Endothelial cell of umbilical vein (primary cell): ENCODE results near the gene JPH2. TPM values are rescaled to one million over a fixed set of nuclear protein-coding genes. Genes with fewer than 3 reads are reported as not detected.

Experiments
- BruUV-seq: library from RNA; stranded (reverse); fragments of 400-500 nt; replicated peaks from 2 replicates; lab custom pipeline; 2021; lab: Mats Ljungman, UMichigan
- CTCF ChIA-PET: fragments of 300-600, 350-600 bp; sonication (Branson Sonifier 250); formaldehyde crosslinking; loops from one replicate; lab custom pipeline; 2021; ENCODE audit warnings: antibody characterized with exemption, inconsistent platforms; lab: Charles Lee
- POLR2A ChIA-PET: fragments of 300-600, 350-600 bp; sonication (Branson Sonifier 250); formaldehyde crosslinking; loops from one replicate; lab custom pipeline; 2021; ENCODE audit warnings: antibody characterized with exemption, inconsistent platforms; lab: Charles Lee
- DNase-seq: peaks from one replicate; pipeline ENCODE4 v3.0.0-alpha.2; 2011; ENCODE audit warnings: low read depth, low spot score
- FAIRE-seq: peaks from 2 replicates; lab custom pipeline; 2011; peaks lifted over from hg19 to GRCh38; lab: Jason Lieb, UNC
- H2AFZ ChIP-seq: 2 replicates; pipeline ENCODE4 v1.6.0; 2012; ENCODE audit warnings: low read depth, low read length, control low read depth, inconsistent platforms
- H3K27ac ChIP-seq: 2 replicates; pipeline ENCODE4 v1.5.1; 2011; ENCODE audit warnings: low read depth, mild to moderate bottlenecking, control low read depth, low read length, moderate library complexity; ENCODE audit not compliant: insufficient read depth
- H3K27me3 ChIP-seq, 2 experiments: 2 replicates each; pipeline versions ENCODE4 v1.6.0 to v1.6.1; 2011; ENCODE audit warnings: low read length in 2 of 2, mixed read lengths in 1 of 2; ENCODE audit not compliant: control insufficient read depth in 2 of 2, insufficient read depth in 2 of 2
- H3K36me3 ChIP-seq, 2 experiments: 2 replicates in 1 of 2; 3 replicates in 1 of 2; pipeline ENCODE4 v1.5.1; 2011; ENCODE audit warnings: low read length in 2 of 2, mild to moderate bottlenecking in 1 of 2, moderate library complexity in 1 of 2; ENCODE audit not compliant: control insufficient read depth in 2 of 2, insufficient read depth in 2 of 2; ENCODE audit errors: extremely low read depth in 1 of 2
- H3K4me1 ChIP-seq: 3 replicates; pipeline ENCODE4 v1.5.1; 2011; ENCODE audit warnings: mild to moderate bottlenecking, low read length; ENCODE audit not compliant: control insufficient read depth, insufficient read depth; ENCODE audit errors: extremely low read depth
- H3K4me2 ChIP-seq: 2 replicates; pipeline ENCODE4 v1.6.1; 2011; ENCODE audit warnings: low read length, control low read depth, mixed read lengths; ENCODE audit not compliant: insufficient read depth
- H3K4me3 ChIP-seq, 3 experiments: fragments of 200-600 bp in 1 of 3; sonication (generic), shearing (Covaris generic) in 1 of 3; replicated peaks in 1 of 3; 2 replicates each; pipeline ENCODE4 v1.5.1; 2011 to 2016; ENCODE audit warnings: control low read depth in 3 of 3, low read length in 3 of 3, mild to moderate bottlenecking in 2 of 3, inconsistent platforms in 1 of 3, low read depth in 1 of 3, moderate library complexity in 1 of 3; ENCODE audit not compliant: insufficient read depth in 1 of 3
- H3K79me2 ChIP-seq: 2 replicates; pipeline ENCODE4 v1.6.0; 2012; ENCODE audit warnings: low read length, inconsistent platforms; ENCODE audit not compliant: control insufficient read depth, insufficient read depth
- H3K9ac ChIP-seq: replicated peaks from 2 replicates; pipeline ENCODE3; 2011; ENCODE audit warnings: low read length, control low read depth; ENCODE audit not compliant: insufficient read depth; ENCODE audit errors: extremely low read depth
- H3K9me1 ChIP-seq: replicated peaks from 3 replicates; pipeline ENCODE4 v1.6.0; 2011; ENCODE audit warnings: mild to moderate bottlenecking, low read length; ENCODE audit not compliant: control insufficient read depth, insufficient read depth; ENCODE audit errors: extremely low read depth
- H3K9me3 ChIP-seq: replicated peaks from 2 replicates; pipeline ENCODE4 v1.5.1; 2012; ENCODE audit warnings: low read length, inconsistent platforms; ENCODE audit not compliant: control insufficient read depth, insufficient read depth
- H4K20me1 ChIP-seq: replicated peaks from 2 replicates; pipeline ENCODE3; 2011; ENCODE audit warnings: mild to moderate bottlenecking, low read length; ENCODE audit not compliant: control insufficient read depth, insufficient read depth; ENCODE audit errors: extremely low read depth
- EZH2 ChIP-seq: IDR thresholded peaks from 2 replicates; pipeline ENCODE4 v1.6.1; 2012; ENCODE audit warnings: borderline replicate concordance, low read depth, mild to moderate bottlenecking, moderate library complexity, low read length, inconsistent platforms; ENCODE audit not compliant: severe bottlenecking
- FOS ChIP-seq: IDR thresholded peaks from 2 replicates; pipeline ENCODE4 v1.6.1; 2011; ENCODE audit warnings: mild to moderate bottlenecking, low read length, moderate library complexity, borderline replicate concordance; ENCODE audit not compliant: insufficient read depth
- JUN ChIP-seq: IDR thresholded peaks from 2 replicates; pipeline ENCODE4 v1.6.1; 2011; ENCODE audit warnings: borderline replicate concordance, low read depth; ENCODE audit not compliant: insufficient read length, insufficient read depth
- MYC ChIP-seq: IDR thresholded peaks from one replicate; pipeline ENCODE4 v1.6.1; 2011; ENCODE audit warnings: mild to moderate bottlenecking, low read depth, low read length
- POLR2A ChIP-seq: IDR thresholded peaks from 2 replicates; pipeline ENCODE4 v1.6.1; 2012; ENCODE audit warnings: low read depth, mild to moderate bottlenecking, control low read depth, low read length
- POLR2AphosphoS5 ChIP-seq: IDR thresholded peaks from 2 replicates; pipeline ENCODE4 v1.6.1; 2012; ENCODE audit warnings: low read depth, mild to moderate bottlenecking, control low read depth, low read length, moderate library complexity; ENCODE audit not compliant: insufficient read depth
- dilution Hi-C: fragments of 300-500 bp; cut with MboI; formaldehyde crosslinking; loops from one replicate; pipeline ENCODE4 v1.15.0; 2019; ENCODE audit warnings: low sequenced_read_pairs; ENCODE audit not compliant: extremely low pct_ligation_motif_present
- intact Hi-C: fragments of 100-400 bp; cut with micrococcal nuclease; formaldehyde crosslinking; loops from one replicate; pipeline ENCODE4 v1.10.0; 2022
- polyA plus RNA-seq, 4 experiments: library from polyadenylated mRNA; depleted of rRNA in 3 of 4; stranded (reverse) in 3 of 4; unstranded in 1 of 4; fragments of >200 nt; gene quantifications; 2 replicates each; pipeline versions ENCODE4 v1.2.1 to v1.2.3, GENCODE V29; 2011 to 2012; ENCODE audit warnings: missing spikeins in 1 of 4
- total RNA-seq: library from RNA; stranded (reverse); gene quantifications from 2 replicates; pipeline ENCODE4 v1.2.3, GENCODE V29; 2021
- TF ChIP-seq, protein P1 (sequence below), 2 donors: IDR thresholded peaks; 1 replicate in 1 of 2; 2 replicates in 1 of 2; pipeline ENCODE4 v1.5.1; 2011; ENCODE audit warnings: low read length in 2 of 2, mild to moderate bottlenecking in 2 of 2, moderate library complexity in 2 of 2, control low read depth in 1 of 2, inconsistent platforms in 1 of 2, low read depth in 1 of 2; ENCODE audit not compliant: insufficient read depth in 1 of 2; ENCODE audit errors: extremely low read depth in 1 of 2
- TF ChIP-seq, protein P2 (sequence below): IDR thresholded peaks from 2 replicates; pipeline ENCODE4 v1.6.1; 2011; ENCODE audit not compliant: insufficient read depth, insufficient read length

Gene JPH2
- total and polyA plus RNA-seq, 2 donors (not counting 3 experiments of a cell fraction or from before 2014, with no cell fraction given): not detected

DNA sequence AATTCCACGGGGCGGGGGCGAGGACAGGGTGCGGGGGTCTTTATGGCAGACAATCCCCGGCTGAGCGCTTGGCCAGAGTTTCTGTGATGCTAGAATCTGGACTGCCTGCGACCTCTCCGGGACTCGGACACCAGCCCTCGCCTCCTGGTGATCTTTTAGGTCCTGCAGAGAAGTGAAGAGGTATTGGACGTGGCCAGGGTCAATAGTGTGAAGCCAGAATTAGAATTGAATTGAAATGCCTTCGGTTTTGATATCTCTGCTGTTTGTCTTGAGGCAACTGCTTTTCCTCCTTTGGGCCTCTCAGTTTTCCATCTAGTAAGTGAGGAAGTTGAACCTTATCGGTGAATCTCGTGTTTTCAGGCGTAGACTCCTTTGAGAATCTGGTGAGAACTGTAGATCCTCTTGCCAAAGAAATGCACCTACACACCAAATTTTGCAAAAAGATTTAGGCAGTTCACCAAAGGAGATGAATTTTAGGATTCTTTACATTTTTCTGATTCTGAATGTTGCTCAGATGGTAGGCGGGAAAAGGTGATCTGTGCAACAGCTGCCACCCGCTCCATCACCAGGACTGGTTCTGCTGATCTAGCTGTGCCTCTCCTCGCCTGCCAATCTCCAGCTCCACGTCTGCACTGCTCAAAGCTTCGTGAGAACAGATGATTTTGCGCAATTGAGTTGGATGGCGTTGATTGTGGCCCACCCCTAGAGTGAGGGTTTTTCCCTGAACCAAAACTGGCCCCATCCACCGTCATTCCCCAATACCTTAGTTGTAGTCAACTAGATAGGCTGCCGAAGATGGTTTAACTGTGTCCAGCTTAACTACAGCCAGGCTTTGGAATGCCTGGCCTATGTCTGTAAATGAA is 24.4 kb upstream of the JPH2 start:
- CTCF ChIA-PET: interaction anchor here (9.7 kb wide), 1 partner anchor 100 kb away, joined by 199 read pairs; the partner anchor contains the start of gene FITM2
- no peak for DNase-seq
- FAIRE-seq: no peak
- intact Hi-C loops: loop anchor here (2.0 to 10.0 kb wide), 3 partner anchors 257 to 481 kb away; partner anchors contain the start of gene SERINC3
- no peaks in the 10 kb centered on the region for H3K9me1 ChIP-seq
- H3K36me3 ChIP-seq: peaks cover under 1% of the 10 kb centered on the region in 2 experiments
- H3K27ac ChIP-seq: peak overlapping the region; percentile 83
- H3K79me2 ChIP-seq: peaks cover 37% of the 10 kb centered on the region
- no peaks in the 10 kb centered on the region for H3K27me3 ChIP-seq
- peaks cover 4% of the 10 kb centered on the region for H4K20me1 ChIP-seq
- BruUV-seq: TSS peak; percentile 88
- peak overlapping the region; percentile 90 for H3K9ac ChIP-seq
- no peaks in the 10 kb centered on the region for H3K9me3 ChIP-seq
- TF ChIP-seq MYC: no peak
- POLR2A ChIA-PET: no interaction called here
- dilution Hi-C loops: no loop called here
- peak overlapping the region; percentile 80 for H2AFZ ChIP-seq
- peaks cover 27% of the 10 kb centered on the region for H3K4me1 ChIP-seq
- H3K4me3 ChIP-seq: peak overlapping the region; percentile 61 to 81 (median 79)
- H3K4me2 ChIP-seq: peak overlapping the region; percentile 82

DNA sequence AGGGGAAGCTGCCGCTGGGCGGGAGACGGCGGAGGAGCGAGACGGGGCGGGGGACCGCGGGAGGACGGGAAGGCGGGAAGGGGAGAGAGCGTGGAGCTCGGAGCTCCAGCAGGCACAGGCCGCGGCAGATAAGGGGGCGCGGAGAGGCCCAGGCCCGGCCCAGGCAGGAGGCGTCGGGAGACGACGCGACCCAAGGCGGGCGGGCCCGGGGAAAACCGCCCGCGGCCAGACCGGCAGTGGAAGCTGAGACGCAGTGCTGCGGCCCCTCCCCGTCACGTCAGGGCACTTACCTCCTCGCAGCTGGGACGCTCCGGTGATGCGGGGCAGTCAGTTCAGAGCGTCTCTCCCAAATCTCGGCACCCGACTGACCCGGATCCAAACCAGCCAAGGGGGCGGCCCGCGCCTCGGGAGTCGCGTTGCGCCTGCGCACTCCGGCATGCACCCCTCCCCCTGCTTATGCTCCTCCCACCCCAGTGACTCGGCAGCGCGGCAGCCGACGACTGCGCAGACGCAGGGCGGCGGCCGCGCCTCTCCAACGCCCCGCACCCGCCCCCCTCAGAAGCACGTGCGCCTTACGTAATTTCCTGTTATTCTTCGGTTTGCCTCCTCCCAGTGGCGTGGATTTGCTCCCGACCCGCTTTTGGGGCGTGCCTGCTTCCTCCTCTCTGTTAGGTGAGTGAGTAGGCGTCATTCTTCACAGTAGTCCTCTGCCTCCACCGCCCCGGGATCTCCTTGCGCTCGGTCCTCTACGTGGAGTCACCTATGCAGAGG is 23.6 kb upstream of the JPH2 start, which contains the start of gene OSER1:
Gene OSER1 (minus strand): TSS at position 366 of the 771 bp plus-strand sequence. CDS start 3,814 bp downstream, outside the sequence.
- H3K9me3 ChIP-seq: no peaks in the 10 kb centered on the region
- BruUV-seq: no TSS peak
- DNase-seq: peak; percentile 98
- peaks cover 0 to 4% of the 10 kb centered on the region in 2 experiments for H3K36me3 ChIP-seq
- peak within 1 kb of the TSS; percentile 61 to 84 (median 79) for H3K4me3 ChIP-seq
- H3K9me1 ChIP-seq: no peaks in the 10 kb centered on the region
- H3K27ac ChIP-seq: peak within 1 kb of the TSS; percentile 87
- dilution Hi-C loops: no loop called here
- H2AFZ ChIP-seq: peak within 1 kb of the TSS; percentile 80
- POLR2A ChIA-PET: interaction anchor here (0.6 kb wide), 1 partner anchor 752 kb away, joined by 3 read pairs; no protein-coding TSS in a partner anchor
- peaks cover 4% of the 10 kb centered on the region for H4K20me1 ChIP-seq
- intact Hi-C loops: loop anchor here (2.0 to 10.0 kb wide), 3 partner anchors 256 to 482 kb away; partner anchors contain the start of gene SERINC3
- H3K4me2 ChIP-seq: peak within 1 kb of the TSS; percentile 82
- peak; percentile 94 for FAIRE-seq
- peaks cover 27% of the 10 kb centered on the region for H3K4me1 ChIP-seq
- CTCF ChIA-PET: interaction anchor here (1.2 to 1.4 kb wide), 3 partner anchors 20 to 100 kb away, joined by 3 to 7 read pairs (median 4); partner anchors contain the start of gene FITM2
- peaks cover 42% of the 10 kb centered on the region for H3K79me2 ChIP-seq
- H3K27me3 ChIP-seq: no peaks in the 10 kb centered on the region
- peak within 1 kb of the TSS; percentile 95 for H3K9ac ChIP-seq
- TF ChIP-seq MYC: no peak
- TF ChIP-seq EZH2: no peak
- TF ChIP-seq POLR2A: peak; percentile 88
- peak; percentile 51 for TF ChIP-seq JUN
- no peak for TF ChIP-seq FOS
- TF ChIP-seq, protein P1, sequence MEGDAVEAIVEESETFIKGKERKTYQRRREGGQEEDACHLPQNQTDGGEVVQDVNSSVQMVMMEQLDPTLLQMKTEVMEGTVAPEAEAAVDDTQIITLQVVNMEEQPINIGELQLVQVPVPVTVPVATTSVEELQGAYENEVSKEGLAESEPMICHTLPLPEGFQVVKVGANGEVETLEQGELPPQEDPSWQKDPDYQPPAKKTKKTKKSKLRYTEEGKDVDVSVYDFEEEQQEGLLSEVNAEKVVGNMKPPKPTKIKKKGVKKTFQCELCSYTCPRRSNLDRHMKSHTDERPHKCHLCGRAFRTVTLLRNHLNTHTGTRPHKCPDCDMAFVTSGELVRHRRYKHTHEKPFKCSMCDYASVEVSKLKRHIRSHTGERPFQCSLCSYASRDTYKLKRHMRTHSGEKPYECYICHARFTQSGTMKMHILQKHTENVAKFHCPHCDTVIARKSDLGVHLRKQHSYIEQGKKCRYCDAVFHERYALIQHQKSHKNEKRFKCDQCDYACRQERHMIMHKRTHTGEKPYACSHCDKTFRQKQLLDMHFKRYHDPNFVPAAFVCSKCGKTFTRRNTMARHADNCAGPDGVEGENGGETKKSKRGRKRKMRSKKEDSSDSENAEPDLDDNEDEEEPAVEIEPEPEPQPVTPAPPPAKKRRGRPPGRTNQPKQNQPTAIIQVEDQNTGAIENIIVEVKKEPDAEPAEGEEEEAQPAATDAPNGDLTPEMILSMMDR (IDR thresholded peaks at IDR 0.05; ENCODE audit: extremely low read depth in 1 of 2, insufficient read depth in 1 of 2, low read depth in 1 of 2, low read length in 2 of 2): no peak
- TF ChIP-seq, protein P2, sequence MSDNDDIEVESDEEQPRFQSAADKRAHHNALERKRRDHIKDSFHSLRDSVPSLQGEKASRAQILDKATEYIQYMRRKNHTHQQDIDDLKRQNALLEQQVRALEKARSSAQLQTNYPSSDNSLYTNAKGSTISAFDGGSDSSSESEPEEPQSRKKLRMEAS: peak; percentile 96
- TF ChIP-seq POLR2AphosphoS5: peak; percentile 90
